Endothelial cell of umbilical vein (primary cell): ENCODE data around the gene SOX15.

Experiments used
- EZH2 ChIP-seq: IDR thresholded peaks from 2 replicates; pipeline ENCODE4 v1.6.1; 2012; ENCODE audit warnings: borderline replicate concordance, low read depth, mild to moderate bottlenecking, moderate library complexity, low read length, inconsistent platforms; ENCODE audit not compliant: severe bottlenecking
- FOS ChIP-seq: IDR thresholded peaks from 2 replicates; pipeline ENCODE4 v1.6.1; 2011; ENCODE audit warnings: mild to moderate bottlenecking, low read length, moderate library complexity, borderline replicate concordance; ENCODE audit not compliant: insufficient read depth
- JUN ChIP-seq: IDR thresholded peaks from 2 replicates; pipeline ENCODE4 v1.6.1; 2011; ENCODE audit warnings: borderline replicate concordance, low read depth; ENCODE audit not compliant: insufficient read length, insufficient read depth
- MYC ChIP-seq: IDR thresholded peaks from one replicate; pipeline ENCODE4 v1.6.1; 2011; ENCODE audit warnings: mild to moderate bottlenecking, low read depth, low read length
- POLR2A ChIP-seq: IDR thresholded peaks from 2 replicates; pipeline ENCODE4 v1.6.1; 2012; ENCODE audit warnings: low read depth, mild to moderate bottlenecking, control low read depth, low read length
- POLR2AphosphoS5 ChIP-seq: IDR thresholded peaks from 2 replicates; pipeline ENCODE4 v1.6.1; 2012; ENCODE audit warnings: low read depth, mild to moderate bottlenecking, control low read depth, low read length, moderate library complexity; ENCODE audit not compliant: insufficient read depth
- TF ChIP-seq, protein P1 (sequence below), 2 donors: IDR thresholded peaks; 1 replicate in 1 of 2; 2 replicates in 1 of 2; pipeline ENCODE4 v1.5.1; 2011; ENCODE audit warnings: low read length in 2 of 2, mild to moderate bottlenecking in 2 of 2, moderate library complexity in 2 of 2, control low read depth in 1 of 2, inconsistent platforms in 1 of 2, low read depth in 1 of 2; ENCODE audit not compliant: insufficient read depth in 1 of 2; ENCODE audit errors: extremely low read depth in 1 of 2
- TF ChIP-seq, protein P2 (sequence below): IDR thresholded peaks from 2 replicates; pipeline ENCODE4 v1.6.1; 2011; ENCODE audit not compliant: insufficient read depth, insufficient read length

DNA sequence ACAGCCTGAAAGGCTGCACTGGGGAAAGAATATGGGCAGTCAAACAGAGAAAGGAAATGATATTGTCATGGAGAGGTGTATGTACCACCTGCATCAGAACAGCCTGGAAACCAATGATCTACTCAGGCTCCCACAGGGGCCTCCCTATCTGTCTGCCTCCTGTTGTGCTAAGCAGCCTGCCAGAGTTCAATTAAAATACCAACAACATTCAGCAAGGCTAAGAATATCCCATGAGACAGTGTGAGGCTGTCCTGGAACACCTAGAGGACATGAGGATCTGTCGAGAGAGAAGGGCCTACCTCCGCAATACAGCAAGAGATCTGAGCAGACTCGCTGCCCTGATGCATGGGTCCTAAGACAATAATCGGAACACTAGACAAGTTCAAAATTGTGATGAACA lies 16.4 kb upstream of the SOX15 start:
- TF ChIP-seq POLR2AphosphoS5 (no peak), POLR2A (no peak), EZH2 (no peak), MYC (no peak), FOS (no peak), JUN (no peak)
- TF ChIP-seq, protein P1, sequence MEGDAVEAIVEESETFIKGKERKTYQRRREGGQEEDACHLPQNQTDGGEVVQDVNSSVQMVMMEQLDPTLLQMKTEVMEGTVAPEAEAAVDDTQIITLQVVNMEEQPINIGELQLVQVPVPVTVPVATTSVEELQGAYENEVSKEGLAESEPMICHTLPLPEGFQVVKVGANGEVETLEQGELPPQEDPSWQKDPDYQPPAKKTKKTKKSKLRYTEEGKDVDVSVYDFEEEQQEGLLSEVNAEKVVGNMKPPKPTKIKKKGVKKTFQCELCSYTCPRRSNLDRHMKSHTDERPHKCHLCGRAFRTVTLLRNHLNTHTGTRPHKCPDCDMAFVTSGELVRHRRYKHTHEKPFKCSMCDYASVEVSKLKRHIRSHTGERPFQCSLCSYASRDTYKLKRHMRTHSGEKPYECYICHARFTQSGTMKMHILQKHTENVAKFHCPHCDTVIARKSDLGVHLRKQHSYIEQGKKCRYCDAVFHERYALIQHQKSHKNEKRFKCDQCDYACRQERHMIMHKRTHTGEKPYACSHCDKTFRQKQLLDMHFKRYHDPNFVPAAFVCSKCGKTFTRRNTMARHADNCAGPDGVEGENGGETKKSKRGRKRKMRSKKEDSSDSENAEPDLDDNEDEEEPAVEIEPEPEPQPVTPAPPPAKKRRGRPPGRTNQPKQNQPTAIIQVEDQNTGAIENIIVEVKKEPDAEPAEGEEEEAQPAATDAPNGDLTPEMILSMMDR (IDR thresholded peaks at IDR 0.05; ENCODE audit: extremely low read depth in 1 of 2, insufficient read depth in 1 of 2, low read depth in 1 of 2, low read length in 2 of 2) = no peak
- TF ChIP-seq, protein P2, sequence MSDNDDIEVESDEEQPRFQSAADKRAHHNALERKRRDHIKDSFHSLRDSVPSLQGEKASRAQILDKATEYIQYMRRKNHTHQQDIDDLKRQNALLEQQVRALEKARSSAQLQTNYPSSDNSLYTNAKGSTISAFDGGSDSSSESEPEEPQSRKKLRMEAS = no peak
